Tibial nerve (tissue), 4 donors: ENCODE results near the gene TRIM50.

ENCODE experiments used
- CTCF ChIP-seq, 5 experiments: fragments of 200-600 bp in 3 of 5; fragments of 450-650 bp in 2 of 5; sonication (generic) in 3 of 5; IDR thresholded peaks; one replicate each; pipeline ENCODE4 v1.5.1; 2016 to 2019; ENCODE audit warnings: antibody characterized with exemption in 5 of 5, mild to moderate bottlenecking in 3 of 5, moderate library complexity in 2 of 5
- EP300 ChIP-seq, 2 donors: sonication (generic); formaldehyde crosslinking; IDR thresholded peaks; one replicate each; pipeline ENCODE4 v1.6.1; 2017; ENCODE audit warnings: antibody characterized with exemption in 2 of 2, mild to moderate bottlenecking in 1 of 2
- POLR2A ChIP-seq, 2 donors: fragments of 450-650 bp; IDR thresholded peaks; one replicate each; pipeline ENCODE4 v1.6.1; 2017; ENCODE audit warnings: antibody characterized with exemption in 2 of 2, mild to moderate bottlenecking in 2 of 2, moderate library complexity in 2 of 2

GRCh38 chr7:73342645-73343044, 14.8 kb upstream of the TRIM50 start:
- TF ChIP-seq CTCF (IDR thresholded peaks at IDR 0.05) (peak in 4 of 5 experiments; percentile 39 to 66 (median 52)), POLR2A (IDR thresholded peaks at IDR 0.05) (no peak), EP300 (IDR thresholded peaks at IDR 0.05) (no peak)
